GM13976 (cell line): ENCODE measurements around the gene CACNG1.

ENCODE experiments used
- DNase-seq: peaks from one replicate; pipeline ENCODE4 v3.0.0; 2012; ENCODE audit warnings: low spot score
- in situ Hi-C: fragments of 300-500 bp; cut with MboI; formaldehyde crosslinking; loops from one replicate; pipeline ENCODE4 v1.12.0; 2022; ENCODE audit warnings: low sequenced_read_pairs, mixed read lengths, inconsistent platforms; ENCODE audit not compliant: unreplicated experiment
- TF ChIP-seq, protein P1 (sequence below): IDR thresholded peaks from 2 replicates; pipeline ENCODE4 v1.5.1; 2012; ENCODE audit warnings: borderline replicate concordance, mild to moderate bottlenecking; ENCODE audit not compliant: insufficient read depth; ENCODE audit errors: extremely low read depth, missing control alignments, control extremely low read depth

Gene CACNG1

DNA sequence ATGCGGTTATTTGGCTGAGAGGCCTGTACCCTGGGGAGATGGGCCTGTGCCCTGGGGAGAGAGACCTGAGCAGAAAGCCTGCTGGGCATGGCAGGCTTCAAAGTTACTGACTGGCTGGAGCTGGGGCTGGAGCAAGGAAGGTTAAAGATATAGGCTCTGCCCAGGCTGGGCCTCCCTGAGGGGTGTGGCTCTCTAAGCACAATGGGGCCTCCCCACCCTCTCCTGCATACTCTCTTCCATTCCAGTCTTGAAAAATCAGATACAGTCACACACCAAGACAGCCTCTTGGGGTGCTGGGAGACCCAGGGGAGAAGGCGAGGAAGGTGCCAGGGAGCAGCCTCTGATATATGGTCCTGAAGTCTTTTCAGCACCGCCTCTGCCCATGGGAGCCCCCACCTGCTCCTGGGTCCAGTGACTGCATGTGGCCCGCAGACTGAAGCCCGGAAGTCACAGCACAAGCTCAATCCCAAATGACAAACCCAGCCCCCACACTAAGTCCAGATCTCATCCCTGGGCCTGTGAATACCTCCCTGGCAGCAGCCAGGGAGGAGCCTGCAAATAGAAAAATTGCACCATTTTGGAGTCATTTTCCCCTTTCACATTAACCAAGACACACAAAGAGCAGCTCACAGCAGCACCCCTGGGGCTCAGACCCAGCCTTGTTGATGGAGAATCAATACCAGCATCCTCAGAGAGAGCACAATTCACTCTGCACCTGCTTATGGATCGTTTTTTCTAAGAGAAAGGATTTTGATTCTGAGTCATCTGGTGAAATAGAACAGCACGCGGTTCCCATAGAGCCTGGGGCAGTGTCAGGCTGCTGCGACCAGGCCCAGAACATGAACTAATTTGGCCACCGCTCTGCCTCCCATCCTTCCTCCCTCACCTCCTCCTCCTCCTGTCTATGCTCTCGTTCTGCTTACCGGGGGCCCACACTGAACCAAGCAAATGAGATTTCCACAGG, 25.6 kb upstream of the CACNG1 start:
- DNase-seq = no peak
- TF ChIP-seq, protein P1, sequence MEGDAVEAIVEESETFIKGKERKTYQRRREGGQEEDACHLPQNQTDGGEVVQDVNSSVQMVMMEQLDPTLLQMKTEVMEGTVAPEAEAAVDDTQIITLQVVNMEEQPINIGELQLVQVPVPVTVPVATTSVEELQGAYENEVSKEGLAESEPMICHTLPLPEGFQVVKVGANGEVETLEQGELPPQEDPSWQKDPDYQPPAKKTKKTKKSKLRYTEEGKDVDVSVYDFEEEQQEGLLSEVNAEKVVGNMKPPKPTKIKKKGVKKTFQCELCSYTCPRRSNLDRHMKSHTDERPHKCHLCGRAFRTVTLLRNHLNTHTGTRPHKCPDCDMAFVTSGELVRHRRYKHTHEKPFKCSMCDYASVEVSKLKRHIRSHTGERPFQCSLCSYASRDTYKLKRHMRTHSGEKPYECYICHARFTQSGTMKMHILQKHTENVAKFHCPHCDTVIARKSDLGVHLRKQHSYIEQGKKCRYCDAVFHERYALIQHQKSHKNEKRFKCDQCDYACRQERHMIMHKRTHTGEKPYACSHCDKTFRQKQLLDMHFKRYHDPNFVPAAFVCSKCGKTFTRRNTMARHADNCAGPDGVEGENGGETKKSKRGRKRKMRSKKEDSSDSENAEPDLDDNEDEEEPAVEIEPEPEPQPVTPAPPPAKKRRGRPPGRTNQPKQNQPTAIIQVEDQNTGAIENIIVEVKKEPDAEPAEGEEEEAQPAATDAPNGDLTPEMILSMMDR = no peak
- in situ Hi-C loops = no loop called here

DNA sequence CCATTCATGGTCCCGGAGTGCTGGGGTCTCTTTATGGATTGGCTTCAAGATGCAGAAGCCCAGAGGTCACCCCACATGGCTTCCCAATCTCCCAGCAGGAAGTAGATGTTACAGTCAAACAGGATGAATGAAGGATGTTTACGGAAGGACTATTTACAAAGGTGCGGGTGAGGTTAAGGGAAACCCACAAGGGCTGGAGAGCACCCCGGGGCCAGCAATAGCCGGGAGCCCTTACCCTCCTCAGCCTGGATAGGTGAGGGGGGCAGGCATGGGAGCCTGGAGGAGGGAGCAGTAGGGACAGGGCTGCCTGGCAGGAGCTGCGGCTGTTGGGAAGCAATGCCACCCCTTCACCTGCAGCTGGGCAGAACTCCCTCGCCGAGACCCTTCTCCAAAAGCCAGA, 24.5 kb upstream of the CACNG1 start:
- in situ Hi-C loops = no loop called here
- TF ChIP-seq, protein P1 = no peak

DNA sequence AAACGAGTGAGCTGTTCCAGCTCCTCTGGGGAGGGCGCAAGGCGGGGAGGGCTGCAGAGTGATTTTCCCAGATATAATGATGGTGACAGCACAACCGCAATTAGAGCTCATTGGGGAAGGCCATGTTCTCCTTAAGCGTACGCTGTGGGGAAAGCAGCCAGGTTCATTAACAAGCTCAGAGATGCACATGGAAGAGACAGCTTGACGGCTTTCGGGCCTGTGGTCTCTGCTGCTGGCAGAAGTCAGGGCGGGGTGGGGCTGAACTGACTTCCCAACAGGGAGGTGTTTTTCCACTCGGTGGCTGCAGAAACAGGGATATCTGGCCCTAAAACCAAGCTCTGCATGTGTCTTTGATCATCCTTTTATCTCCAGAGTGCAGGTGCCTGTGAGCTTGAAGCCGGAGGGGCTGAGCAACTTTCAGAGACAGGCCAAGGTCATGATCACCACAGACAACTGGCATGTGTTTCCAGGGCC, 24.0 kb upstream of the CACNG1 start:
- in situ Hi-C loops = no loop called here
- no peak for DNase-seq

More for the DNA sequence above, 24.5 kb upstream of the CACNG1 start:
- DNase-seq = no peak

DNA sequence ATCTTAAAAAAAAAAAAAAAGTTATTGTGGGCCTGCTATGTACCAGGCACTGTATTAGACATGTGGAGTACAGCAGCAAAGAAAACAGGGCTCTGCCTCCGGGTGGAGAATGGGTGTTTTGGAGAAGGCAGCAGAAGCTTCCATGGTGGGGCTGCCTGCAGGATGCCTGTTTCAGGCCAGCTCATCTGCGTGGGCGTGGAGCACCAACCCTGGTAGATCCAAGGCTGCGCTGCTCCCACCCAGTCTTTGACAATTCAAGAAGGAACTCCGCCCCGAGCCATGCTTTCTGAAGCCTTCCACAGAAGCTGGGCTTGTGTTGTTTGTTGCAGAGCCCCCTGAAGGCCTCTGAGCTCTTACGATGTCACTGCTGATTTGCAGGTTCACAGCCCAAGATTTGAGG, 23.2 kb upstream of the CACNG1 start:
- TF ChIP-seq, protein P1 = no peak
- no peak for DNase-seq
- in situ Hi-C loops = no loop called here

More for the DNA sequence above, 24.0 kb upstream of the CACNG1 start:
- TF ChIP-seq, protein P1 = no peak

DNA sequence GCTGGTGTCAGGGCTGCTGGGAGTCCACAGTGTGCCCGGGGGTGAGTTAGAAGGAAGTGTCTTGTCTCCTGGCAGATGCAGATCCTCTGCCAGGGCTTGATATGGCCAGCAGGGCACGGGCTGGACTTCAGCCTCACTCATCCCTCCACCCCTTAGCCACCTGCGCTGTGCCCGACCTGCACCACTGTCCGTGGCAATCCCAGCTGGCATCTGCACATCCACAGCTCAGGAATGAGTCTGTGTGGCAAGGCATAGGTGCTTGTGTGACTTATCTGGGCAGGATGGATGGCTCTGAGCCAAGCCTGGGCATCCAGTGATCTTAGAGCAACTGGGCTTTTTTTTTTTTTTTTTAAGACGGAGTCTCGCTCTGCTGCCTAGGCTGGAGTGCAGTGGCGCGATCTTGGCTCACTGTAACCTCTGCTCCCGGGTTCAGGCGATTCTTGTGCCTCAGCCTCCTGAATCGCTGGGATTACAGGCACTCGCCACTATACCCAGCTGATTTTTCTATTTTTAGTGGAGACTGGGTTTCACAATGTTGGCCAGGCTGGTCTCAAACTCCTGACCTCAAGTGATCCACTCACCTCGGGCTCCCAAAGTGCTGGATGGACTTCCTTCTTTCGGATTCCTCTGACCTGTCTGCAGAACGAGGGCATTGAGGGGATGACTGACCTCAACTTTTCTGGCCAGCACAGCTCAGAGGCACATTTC, 22.5 kb upstream of the CACNG1 start:
- in situ Hi-C loops = no loop called here
- TF ChIP-seq, protein P1 = no peak
- DNase-seq = no peak

DNA sequence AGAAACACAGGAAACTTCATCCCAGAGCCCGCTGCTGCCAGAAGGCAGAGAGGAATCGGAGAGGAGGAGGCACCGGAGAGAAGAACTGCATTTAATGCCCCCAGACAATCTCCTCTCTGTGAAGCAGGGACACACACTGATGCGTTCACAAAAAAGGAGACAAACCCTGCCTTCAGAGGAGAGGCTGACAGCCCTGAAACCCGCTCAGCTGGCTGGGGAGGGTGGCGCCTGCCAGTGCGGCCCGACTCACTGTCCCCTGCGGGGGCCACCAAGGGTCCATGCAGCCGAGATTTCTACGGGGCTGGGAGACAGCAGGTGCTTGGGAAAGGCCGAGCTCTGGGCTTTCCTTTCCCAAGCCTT, 21.9 kb upstream of the CACNG1 start:
- TF ChIP-seq, protein P1 = no peak
- in situ Hi-C loops = no loop called here
- DNase-seq = no peak
